GM23338 (cell line): ENCODE measurements around the gene ARL1.

ENCODE experiments used
- CREB1 ChIP-seq: fragments of 250-450 bp; sonication (Bioruptor Pico); IDR thresholded peaks from 2 replicates; pipeline ENCODE4 v1.5.0; 2020; ENCODE audit warnings: low read depth, mild to moderate bottlenecking, moderate library complexity
- EZH2 ChIP-seq: fragments of 200-600 bp; sonication (generic); IDR thresholded peaks from one replicate; pipeline ENCODE4 v1.8.0; 2017; ENCODE audit warnings: antibody characterized with exemption, mild to moderate bottlenecking, low read depth; ENCODE audit not compliant: unreplicated experiment
- EZH2phosphoT487 ChIP-seq: fragments of 200-600 bp; sonication (generic); IDR thresholded peaks from one replicate; pipeline ENCODE4 v1.8.1; 2018; ENCODE audit warnings: antibody characterized with exemption; ENCODE audit not compliant: unreplicated experiment
- JUNB ChIP-seq: IDR thresholded peaks from one replicate; pipeline ENCODE4 v1.6.1; 2016; ENCODE audit warnings: antibody characterized with exemption; ENCODE audit not compliant: unreplicated experiment
- NANOG ChIP-seq: IDR thresholded peaks from 2 replicates; pipeline ENCODE4 v1.6.1; 2016; ENCODE audit warnings: antibody characterized with exemption, borderline replicate concordance
- POLR2AphosphoS5 ChIP-seq: IDR thresholded peaks from 2 replicates; pipeline ENCODE4 v1.6.1; 2016; ENCODE audit warnings: antibody characterized with exemption, low read depth
- STAT1 ChIP-seq: IDR thresholded peaks from one replicate; pipeline ENCODE4 v1.6.1; 2016; ENCODE audit warnings: antibody characterized with exemption; ENCODE audit not compliant: unreplicated experiment
- ZNF114 ChIP-seq: fragments of 250-450 bp; sonication (Bioruptor Pico); IDR thresholded peaks from 2 replicates; pipeline ENCODE4 v1.5.0; 2020; ENCODE audit warnings: mild to moderate bottlenecking, moderate library complexity
- ZNF331 ChIP-seq: fragments of 250-450 bp; sonication (Bioruptor Pico); IDR thresholded peaks from 2 replicates; pipeline ENCODE4 v1.5.0; 2020; ENCODE audit warnings: low read depth, mild to moderate bottlenecking, moderate library complexity
- TF ChIP-seq, protein P1 (sequence below), 2 experiments: fragments of 200-600 bp in 1 of 2; sonication (generic) in 1 of 2; conservative IDR thresholded peaks; 2 replicates each; pipeline versions ENCODE4 v1.5.1 to v1.6.1; 2016 to 2017; ENCODE audit warnings: antibody characterized with exemption in 2 of 2, low read depth in 2 of 2, mild to moderate bottlenecking in 2 of 2, moderate library complexity in 1 of 2
- TF ChIP-seq, protein P2 (sequence below): IDR thresholded peaks from one replicate; pipeline ENCODE4 v1.6.1; 2018; ENCODE audit warnings: antibody characterized with exemption; ENCODE audit not compliant: unreplicated experiment
- TF ChIP-seq, protein P3 (sequence below): IDR thresholded peaks from 2 replicates; pipeline ENCODE4 v1.6.1; 2016; ENCODE audit warnings: antibody characterized with exemption
- TF ChIP-seq, protein P4 (sequence below): fragments of 250-450 bp; sonication (Bioruptor Pico); IDR thresholded peaks from 2 replicates; pipeline ENCODE4 v1.5.0; 2020; ENCODE audit warnings: mild to moderate bottlenecking, moderate library complexity

DNA sequence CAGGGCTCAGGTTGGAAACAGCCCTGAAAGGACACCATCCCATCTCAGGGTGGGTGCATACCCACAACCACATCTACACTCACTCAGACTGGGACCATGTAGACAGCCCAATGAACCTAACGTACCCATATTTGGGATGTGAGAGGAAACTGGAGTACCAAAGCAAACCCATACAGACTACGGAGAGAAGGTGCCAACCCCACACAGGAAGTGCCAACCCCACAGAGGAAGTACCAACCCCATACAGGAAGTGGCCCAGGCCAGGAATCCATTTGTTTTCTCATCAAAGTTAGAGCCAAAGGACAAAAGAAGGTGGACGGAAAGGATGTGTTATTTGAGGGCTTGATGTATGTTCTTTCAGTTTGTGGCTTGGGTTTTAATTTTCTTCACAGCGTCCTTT lies 48.1 kb upstream of the ARL1 start:
- TF ChIP-seq, protein P1, sequence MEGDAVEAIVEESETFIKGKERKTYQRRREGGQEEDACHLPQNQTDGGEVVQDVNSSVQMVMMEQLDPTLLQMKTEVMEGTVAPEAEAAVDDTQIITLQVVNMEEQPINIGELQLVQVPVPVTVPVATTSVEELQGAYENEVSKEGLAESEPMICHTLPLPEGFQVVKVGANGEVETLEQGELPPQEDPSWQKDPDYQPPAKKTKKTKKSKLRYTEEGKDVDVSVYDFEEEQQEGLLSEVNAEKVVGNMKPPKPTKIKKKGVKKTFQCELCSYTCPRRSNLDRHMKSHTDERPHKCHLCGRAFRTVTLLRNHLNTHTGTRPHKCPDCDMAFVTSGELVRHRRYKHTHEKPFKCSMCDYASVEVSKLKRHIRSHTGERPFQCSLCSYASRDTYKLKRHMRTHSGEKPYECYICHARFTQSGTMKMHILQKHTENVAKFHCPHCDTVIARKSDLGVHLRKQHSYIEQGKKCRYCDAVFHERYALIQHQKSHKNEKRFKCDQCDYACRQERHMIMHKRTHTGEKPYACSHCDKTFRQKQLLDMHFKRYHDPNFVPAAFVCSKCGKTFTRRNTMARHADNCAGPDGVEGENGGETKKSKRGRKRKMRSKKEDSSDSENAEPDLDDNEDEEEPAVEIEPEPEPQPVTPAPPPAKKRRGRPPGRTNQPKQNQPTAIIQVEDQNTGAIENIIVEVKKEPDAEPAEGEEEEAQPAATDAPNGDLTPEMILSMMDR (conservative IDR thresholded peaks at IDR 0.05; ENCODE audit: low read depth in 2 of 2): no peak
- TF ChIP-seq POLR2AphosphoS5: no peak
- TF ChIP-seq, protein P2, sequence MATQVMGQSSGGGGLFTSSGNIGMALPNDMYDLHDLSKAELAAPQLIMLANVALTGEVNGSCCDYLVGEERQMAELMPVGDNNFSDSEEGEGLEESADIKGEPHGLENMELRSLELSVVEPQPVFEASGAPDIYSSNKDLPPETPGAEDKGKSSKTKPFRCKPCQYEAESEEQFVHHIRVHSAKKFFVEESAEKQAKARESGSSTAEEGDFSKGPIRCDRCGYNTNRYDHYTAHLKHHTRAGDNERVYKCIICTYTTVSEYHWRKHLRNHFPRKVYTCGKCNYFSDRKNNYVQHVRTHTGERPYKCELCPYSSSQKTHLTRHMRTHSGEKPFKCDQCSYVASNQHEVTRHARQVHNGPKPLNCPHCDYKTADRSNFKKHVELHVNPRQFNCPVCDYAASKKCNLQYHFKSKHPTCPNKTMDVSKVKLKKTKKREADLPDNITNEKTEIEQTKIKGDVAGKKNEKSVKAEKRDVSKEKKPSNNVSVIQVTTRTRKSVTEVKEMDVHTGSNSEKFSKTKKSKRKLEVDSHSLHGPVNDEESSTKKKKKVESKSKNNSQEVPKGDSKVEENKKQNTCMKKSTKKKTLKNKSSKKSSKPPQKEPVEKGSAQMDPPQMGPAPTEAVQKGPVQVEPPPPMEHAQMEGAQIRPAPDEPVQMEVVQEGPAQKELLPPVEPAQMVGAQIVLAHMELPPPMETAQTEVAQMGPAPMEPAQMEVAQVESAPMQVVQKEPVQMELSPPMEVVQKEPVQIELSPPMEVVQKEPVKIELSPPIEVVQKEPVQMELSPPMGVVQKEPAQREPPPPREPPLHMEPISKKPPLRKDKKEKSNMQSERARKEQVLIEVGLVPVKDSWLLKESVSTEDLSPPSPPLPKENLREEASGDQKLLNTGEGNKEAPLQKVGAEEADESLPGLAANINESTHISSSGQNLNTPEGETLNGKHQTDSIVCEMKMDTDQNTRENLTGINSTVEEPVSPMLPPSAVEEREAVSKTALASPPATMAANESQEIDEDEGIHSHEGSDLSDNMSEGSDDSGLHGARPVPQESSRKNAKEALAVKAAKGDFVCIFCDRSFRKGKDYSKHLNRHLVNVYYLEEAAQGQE: no peak
- TF ChIP-seq EZH2phosphoT487: no peak
- TF ChIP-seq CREB1: no peak
- no peak for TF ChIP-seq EZH2
- TF ChIP-seq, protein P3, sequence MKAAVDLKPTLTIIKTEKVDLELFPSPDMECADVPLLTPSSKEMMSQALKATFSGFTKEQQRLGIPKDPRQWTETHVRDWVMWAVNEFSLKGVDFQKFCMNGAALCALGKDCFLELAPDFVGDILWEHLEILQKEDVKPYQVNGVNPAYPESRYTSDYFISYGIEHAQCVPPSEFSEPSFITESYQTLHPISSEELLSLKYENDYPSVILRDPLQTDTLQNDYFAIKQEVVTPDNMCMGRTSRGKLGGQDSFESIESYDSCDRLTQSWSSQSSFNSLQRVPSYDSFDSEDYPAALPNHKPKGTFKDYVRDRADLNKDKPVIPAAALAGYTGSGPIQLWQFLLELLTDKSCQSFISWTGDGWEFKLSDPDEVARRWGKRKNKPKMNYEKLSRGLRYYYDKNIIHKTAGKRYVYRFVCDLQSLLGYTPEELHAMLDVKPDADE: no peak
- TF ChIP-seq JUNB: no peak
- no peak for TF ChIP-seq STAT1
- no peak for TF ChIP-seq ZNF331 (CRISPR knock-in tag)
- TF ChIP-seq ZNF114: no peak
- no peak for TF ChIP-seq NANOG
- TF ChIP-seq, protein P4, sequence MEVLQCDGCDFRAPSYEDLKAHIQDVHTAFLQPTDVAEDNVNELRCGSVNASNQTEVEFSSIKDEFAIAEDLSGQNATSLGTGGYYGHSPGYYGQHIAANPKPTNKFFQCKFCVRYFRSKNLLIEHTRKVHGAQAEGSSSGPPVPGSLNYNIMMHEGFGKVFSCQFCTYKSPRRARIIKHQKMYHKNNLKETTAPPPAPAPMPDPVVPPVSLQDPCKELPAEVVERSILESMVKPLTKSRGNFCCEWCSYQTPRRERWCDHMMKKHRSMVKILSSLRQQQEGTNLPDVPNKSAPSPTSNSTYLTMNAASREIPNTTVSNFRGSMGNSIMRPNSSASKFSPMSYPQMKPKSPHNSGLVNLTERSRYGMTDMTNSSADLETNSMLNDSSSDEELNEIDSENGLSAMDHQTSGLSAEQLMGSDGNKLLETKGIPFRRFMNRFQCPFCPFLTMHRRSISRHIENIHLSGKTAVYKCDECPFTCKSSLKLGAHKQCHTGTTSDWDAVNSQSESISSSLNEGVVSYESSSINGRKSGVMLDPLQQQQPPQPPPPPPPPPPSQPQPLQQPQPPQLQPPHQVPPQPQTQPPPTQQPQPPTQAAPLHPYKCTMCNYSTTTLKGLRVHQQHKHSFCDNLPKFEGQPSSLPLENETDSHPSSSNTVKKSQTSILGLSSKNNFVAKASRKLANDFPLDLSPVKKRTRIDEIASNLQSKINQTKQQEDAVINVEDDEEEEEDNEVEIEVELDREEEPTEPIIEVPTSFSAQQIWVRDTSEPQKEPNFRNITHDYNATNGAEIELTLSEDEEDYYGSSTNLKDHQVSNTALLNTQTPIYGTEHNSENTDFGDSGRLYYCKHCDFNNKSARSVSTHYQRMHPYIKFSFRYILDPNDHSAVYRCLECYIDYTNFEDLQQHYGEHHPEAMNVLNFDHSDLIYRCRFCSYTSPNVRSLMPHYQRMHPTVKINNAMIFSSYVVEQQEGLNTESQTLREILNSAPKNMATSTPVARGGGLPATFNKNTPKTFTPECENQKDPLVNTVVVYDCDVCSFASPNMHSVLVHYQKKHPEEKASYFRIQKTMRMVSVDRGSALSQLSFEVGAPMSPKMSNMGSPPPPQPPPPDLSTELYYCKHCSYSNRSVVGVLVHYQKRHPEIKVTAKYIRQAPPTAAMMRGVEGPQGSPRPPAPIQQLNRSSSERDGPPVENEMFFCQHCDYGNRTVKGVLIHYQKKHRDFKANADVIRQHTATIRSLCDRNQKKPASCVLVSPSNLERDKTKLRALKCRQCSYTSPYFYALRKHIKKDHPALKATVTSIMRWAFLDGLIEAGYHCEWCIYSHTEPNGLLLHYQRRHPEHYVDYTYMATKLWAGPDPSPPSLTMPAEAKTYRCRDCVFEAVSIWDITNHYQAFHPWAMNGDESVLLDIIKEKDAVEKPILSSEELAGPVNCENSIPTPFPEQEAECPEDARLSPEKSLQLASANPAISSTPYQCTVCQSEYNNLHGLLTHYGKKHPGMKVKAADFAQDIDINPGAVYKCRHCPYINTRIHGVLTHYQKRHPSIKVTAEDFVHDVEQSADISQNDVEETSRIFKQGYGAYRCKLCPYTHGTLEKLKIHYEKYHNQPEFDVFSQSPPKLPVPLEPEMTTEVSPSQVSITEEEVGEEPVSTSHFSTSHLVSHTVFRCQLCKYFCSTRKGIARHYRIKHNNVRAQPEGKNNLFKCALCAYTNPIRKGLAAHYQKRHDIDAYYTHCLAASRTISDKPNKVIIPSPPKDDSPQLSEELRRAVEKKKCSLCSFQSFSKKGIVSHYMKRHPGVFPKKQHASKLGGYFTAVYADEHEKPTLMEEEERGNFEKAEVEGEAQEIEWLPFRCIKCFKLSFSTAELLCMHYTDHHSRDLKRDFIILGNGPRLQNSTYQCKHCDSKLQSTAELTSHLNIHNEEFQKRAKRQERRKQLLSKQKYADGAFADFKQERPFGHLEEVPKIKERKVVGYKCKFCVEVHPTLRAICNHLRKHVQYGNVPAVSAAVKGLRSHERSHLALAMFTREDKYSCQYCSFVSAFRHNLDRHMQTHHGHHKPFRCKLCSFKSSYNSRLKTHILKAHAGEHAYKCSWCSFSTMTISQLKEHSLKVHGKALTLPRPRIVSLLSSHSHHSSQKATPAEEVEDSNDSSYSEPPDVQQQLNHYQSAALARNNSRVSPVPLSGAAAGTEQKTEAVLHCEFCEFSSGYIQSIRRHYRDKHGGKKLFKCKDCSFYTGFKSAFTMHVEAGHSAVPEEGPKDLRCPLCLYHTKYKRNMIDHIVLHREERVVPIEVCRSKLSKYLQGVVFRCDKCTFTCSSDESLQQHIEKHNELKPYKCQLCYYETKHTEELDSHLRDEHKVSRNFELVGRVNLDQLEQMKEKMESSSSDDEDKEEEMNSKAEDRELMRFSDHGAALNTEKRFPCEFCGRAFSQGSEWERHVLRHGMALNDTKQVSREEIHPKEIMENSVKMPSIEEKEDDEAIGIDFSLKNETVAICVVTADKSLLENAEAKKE: no peak
